Epithelial cell of esophagus (primary cell): ENCODE results near the gene USP21.

Source experiments
- DNase-seq: peaks from one replicate; pipeline ENCODE4 v3.0.0; 2010; ENCODE audit warnings: low read depth
- H3K4me3 ChIP-seq: 2 replicates; pipeline ENCODE4 v1.5.1; 2011; ENCODE audit warnings: mild to moderate bottlenecking, low read length, control low read depth
- TF ChIP-seq, protein P1 (sequence below): IDR thresholded peaks from 2 replicates; pipeline ENCODE4 v1.5.1; 2011; ENCODE audit warnings: low read depth, mild to moderate bottlenecking, low read length, control low read depth, inconsistent platforms; ENCODE audit not compliant: insufficient read depth; ENCODE audit errors: missing control alignments

The USP21 gene

DNA sequence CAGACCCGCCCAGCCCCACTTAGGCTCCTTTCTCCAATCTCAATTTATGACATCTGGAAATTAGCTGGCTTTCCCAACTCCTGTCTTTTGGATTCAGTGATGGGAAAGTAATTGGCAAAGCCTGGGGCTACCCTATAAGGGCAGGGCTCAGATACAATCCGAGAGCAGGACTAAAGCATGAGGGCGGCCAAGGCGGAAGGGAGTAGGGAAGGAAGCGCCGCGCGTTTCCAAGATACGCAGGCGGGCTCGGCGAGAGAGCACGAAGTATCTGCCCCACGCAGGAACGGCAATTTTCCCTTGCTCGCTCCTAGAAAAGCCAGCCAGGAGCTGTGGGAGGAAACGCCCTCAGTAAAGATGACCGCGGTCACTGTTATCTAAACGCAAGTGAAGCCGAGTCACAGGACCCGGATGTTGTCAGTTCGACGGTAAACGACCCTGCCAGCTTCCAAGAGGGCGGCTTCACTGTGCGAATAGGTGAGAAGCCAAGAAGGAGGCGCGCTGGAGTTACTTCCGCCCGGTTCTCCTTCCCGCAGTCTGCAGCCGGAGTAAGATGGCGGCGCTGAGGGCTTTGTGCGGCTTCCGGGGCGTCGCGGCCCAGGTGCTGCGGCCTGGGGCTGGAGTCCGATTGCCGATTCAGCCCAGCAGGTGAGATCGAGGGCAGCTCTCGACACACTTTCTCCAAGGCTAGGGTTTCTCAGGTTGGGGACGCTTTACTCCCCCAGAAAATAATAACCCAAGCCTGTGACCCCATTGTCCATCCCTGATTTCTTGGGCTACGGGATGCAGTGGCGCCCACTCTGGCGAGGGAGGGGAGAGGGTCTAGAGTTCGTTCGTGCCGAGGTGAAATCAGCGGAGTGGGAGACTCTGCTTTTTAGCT, 42.8 kb downstream of the USP21 start, which contains the start of gene NDUFS2:
Gene NDUFS2, plus strand, starts transcription at position 532 of the 877 bp plus-strand sequence. Its CDS starts 19 bp downstream, at position 551.
- peak within 1 kb of the TSS; percentile 99 for H3K4me3 ChIP-seq
- TF ChIP-seq, protein P1, sequence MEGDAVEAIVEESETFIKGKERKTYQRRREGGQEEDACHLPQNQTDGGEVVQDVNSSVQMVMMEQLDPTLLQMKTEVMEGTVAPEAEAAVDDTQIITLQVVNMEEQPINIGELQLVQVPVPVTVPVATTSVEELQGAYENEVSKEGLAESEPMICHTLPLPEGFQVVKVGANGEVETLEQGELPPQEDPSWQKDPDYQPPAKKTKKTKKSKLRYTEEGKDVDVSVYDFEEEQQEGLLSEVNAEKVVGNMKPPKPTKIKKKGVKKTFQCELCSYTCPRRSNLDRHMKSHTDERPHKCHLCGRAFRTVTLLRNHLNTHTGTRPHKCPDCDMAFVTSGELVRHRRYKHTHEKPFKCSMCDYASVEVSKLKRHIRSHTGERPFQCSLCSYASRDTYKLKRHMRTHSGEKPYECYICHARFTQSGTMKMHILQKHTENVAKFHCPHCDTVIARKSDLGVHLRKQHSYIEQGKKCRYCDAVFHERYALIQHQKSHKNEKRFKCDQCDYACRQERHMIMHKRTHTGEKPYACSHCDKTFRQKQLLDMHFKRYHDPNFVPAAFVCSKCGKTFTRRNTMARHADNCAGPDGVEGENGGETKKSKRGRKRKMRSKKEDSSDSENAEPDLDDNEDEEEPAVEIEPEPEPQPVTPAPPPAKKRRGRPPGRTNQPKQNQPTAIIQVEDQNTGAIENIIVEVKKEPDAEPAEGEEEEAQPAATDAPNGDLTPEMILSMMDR, result no peak
- DNase-seq, result peak; percentile 99

DNA sequence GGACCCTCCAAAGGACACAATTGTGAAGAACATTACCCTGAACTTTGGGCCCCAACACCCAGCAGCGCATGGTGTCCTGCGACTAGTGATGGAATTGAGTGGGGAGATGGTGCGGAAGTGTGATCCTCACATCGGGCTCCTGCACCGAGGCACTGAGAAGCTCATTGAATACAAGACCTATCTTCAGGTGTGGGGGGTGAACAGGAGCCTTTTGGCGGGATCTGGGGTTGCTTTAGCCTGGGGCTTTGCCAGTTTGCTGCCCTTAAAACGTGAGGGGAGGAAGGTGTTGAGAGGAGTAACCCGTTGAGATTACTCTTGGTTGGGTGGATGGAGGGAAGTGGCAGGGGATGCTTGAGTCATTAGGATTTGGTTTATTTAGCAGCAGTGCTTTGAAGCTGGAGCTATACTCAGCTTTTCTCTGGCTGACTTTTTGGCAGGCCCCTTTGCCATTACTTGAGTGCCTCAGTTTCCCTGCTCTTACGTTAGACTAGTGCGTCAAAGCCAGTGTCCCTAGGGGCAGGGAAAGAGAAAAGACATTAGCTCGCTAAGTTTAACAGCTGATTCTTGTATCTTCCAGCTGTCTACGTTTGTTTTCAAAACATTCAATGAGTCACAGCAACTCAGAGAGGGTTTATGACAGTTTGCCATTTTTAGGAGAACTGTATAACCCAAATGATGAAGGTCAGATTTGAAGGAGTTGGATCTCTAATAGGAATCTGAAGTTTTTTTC, 47.3 kb downstream of the USP21 start:
- no peak overlapping the region for H3K4me3 ChIP-seq
- no peak for DNase-seq
- TF ChIP-seq, protein P1, result no peak

DNA sequence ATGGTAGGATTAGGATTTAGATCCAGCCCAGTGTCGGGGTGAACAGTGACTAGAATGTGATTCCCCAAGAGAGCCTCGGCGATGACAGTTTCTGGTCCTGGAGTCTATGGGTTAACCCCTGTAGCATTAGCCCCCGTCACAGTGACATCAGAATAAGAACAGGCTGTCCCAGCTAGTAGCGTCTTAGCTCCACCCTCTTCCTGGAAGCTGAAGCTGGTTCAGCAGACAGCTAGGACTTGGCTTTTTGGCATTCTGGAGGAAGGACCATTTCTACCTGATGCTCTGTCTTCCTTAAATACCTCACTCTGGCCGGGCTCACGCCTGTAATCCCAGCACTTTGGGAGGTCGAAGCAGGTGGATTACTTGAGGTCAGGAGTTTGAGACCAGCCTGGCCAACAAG, 47.9 kb downstream of the USP21 start:
- TF ChIP-seq, protein P1, result no peak
- no peak for DNase-seq
- no peak overlapping the region for H3K4me3 ChIP-seq

GRCh38 chr1:161209790-161210409, 50.6 kb downstream of the USP21 start:
- TF ChIP-seq, protein P1, result peak; percentile 91
- DNase-seq, result peak; percentile 76
- H3K4me3 ChIP-seq, result no peak overlapping the region

DNA sequence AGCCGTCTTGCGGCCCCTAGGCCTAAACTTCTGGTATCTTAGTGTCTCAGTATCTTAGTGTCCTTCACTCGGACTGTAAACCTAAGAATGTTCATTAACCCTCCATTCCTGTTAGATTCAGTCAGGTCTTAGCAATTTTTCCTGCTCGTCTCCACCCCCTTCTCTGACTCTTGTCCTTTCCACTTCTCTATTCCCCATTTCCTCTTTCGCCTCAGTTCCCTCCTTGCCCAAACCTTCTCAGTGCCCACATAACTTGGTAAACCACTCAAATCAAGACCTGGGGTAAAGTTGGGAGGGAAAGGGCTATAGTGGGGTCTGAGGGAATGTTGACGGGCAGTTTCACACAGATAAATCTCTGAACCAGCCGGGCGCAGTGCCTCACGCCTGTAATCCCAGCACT, 55.1 kb downstream of the USP21 start:
- H3K4me3 ChIP-seq, result no peak overlapping the region
- TF ChIP-seq, protein P1, result no peak
- DNase-seq, result no peak

- H3K4me3 ChIP-seq, result no peak within 1 kb of the TSS
- DNase-seq, result no peak
- TF ChIP-seq, protein P1, result no peak
Measured at GRCh38 chr1:161215076-161215475, 55.8 kb downstream of the USP21 start, which contains the start of gene FCER1G. Gene FCER1G, plus strand, starts transcription at chr1:161215295. Its CDS starts 27 bp downstream, at chr1:161215322.
